IMR-90 (cell line): Measurements from ENCODE around the gene IMP3. TPM values are rescaled to one million over a fixed set of nuclear protein-coding genes. Genes with fewer than 3 reads are reported as not detected.

Experiments
- ATAC-seq: fragments of 200-7000 bp; cut with Tn5 transposase; 2 replicates; pipeline ENCODE4 v1.9.1; 2020; ENCODE audit warnings: low read depth, mild to moderate bottlenecking, moderate library complexity
- BruUV-seq: library from RNA; stranded (reverse); fragments of 400-500 nt; replicated peaks from 2 replicates; lab custom pipeline; 2021; lab: Mats Ljungman, UMichigan
- CTCF ChIA-PET: fragments of 300-600 bp; formaldehyde crosslinking; extraction: SDS; loops from one replicate; lab custom pipeline; 2021; ENCODE audit warnings: antibody characterized with exemption; lab: Yijun Ruan, JAX
- POLR2A ChIA-PET: fragments of 300-600 bp; sonication (Branson Sonifier 250); formaldehyde crosslinking; loops from one replicate; lab custom pipeline; 2022; ENCODE audit warnings: antibody characterized with exemption; ENCODE audit not compliant: unreplicated experiment; lab: Charles Lee
- DNase-seq: peaks from one replicate; pipeline ENCODE4 v3.0.0; 2013
- H2AFZ ChIP-seq: replicated peaks from 2 replicates; pipeline ENCODE3; 2013; ENCODE audit warnings: low read length, mild to moderate bottlenecking; ENCODE audit not compliant: poor library complexity
- H2AK5ac ChIP-seq: 2 replicates; pipeline ENCODE4 v1.6.1; 2013; ENCODE audit warnings: low read depth, low read length, inconsistent platforms
- H2AK9ac ChIP-seq: replicated peaks from 2 replicates; pipeline ENCODE3; 2013; ENCODE audit warnings: mild to moderate bottlenecking, low read depth, low read length, moderate library complexity; ENCODE audit not compliant: poor library complexity
- H2BK120ac ChIP-seq: 2 replicates; pipeline ENCODE4 v1.6.1; 2013; ENCODE audit warnings: low read depth, low read length, inconsistent platforms
- H2BK15ac ChIP-seq: 3 replicates; pipeline ENCODE4 v1.6.1; 2013; ENCODE audit warnings: low read depth, low read length, inconsistent platforms
- H2BK20ac ChIP-seq: 2 replicates; pipeline ENCODE4 v1.6.1; 2013; ENCODE audit warnings: low read depth, mild to moderate bottlenecking, inconsistent platforms, low read length, moderate library complexity
- H2BK5ac ChIP-seq: 2 replicates; pipeline ENCODE4 v1.6.1; 2013; ENCODE audit warnings: mild to moderate bottlenecking, low read depth, low read length, inconsistent platforms; ENCODE audit not compliant: poor library complexity, severe bottlenecking
- H3K14ac ChIP-seq: replicated peaks from 2 replicates; pipeline ENCODE4 v1.6.1; 2013; ENCODE audit warnings: low read depth, low read length, inconsistent platforms
- H3K18ac ChIP-seq: 2 replicates; pipeline ENCODE4 v1.6.1; 2013; ENCODE audit warnings: low read depth, low read length, control low read depth
- H3K23ac ChIP-seq: 2 replicates; pipeline ENCODE4 v1.6.1; 2013; ENCODE audit warnings: low read depth, low read length, inconsistent platforms
- H3K27ac ChIP-seq: 2 replicates; pipeline ENCODE4 v1.5.1; 2013; ENCODE audit warnings: mild to moderate bottlenecking, control low read depth, low read length; ENCODE audit not compliant: insufficient read depth
- H3K27me3 ChIP-seq: 2 replicates; pipeline ENCODE4 v1.6.1; 2013; ENCODE audit warnings: low read length; ENCODE audit not compliant: control insufficient read depth, insufficient read depth
- H3K36me3 ChIP-seq: 2 replicates; pipeline ENCODE4 v1.6.1; 2013; ENCODE audit warnings: low read length, mixed read lengths; ENCODE audit not compliant: control insufficient read depth, insufficient read depth
- H3K4ac ChIP-seq: 2 replicates; pipeline ENCODE4 v1.6.1; 2013; ENCODE audit warnings: low read depth, low read length, inconsistent platforms
- H3K4me1 ChIP-seq: 2 replicates; pipeline ENCODE4 v1.6.1; 2013; ENCODE audit warnings: low read length, mixed read lengths; ENCODE audit not compliant: control insufficient read depth, insufficient read depth
- H3K4me2 ChIP-seq: 2 replicates; pipeline ENCODE4 v1.6.1; 2013; ENCODE audit warnings: low read depth, mild to moderate bottlenecking, control low read depth, low read length, moderate library complexity
- H3K4me3 ChIP-seq: 2 replicates; pipeline ENCODE4 v1.5.1; 2013; ENCODE audit warnings: low read depth, mild to moderate bottlenecking, control low read depth, low read length, moderate library complexity; ENCODE audit not compliant: insufficient read depth
- H3K56ac ChIP-seq: 2 replicates; pipeline ENCODE4 v1.6.1; 2013; ENCODE audit warnings: low read length, inconsistent platforms; ENCODE audit not compliant: insufficient read depth; ENCODE audit errors: extremely low read depth
- H3K79me1 ChIP-seq, 2 experiments: 2 replicates each; pipeline ENCODE4 v1.6.1; 2013; ENCODE audit warnings: low read length in 2 of 2, inconsistent platforms in 1 of 2, low read depth in 1 of 2
- H3K9ac ChIP-seq: 2 replicates; pipeline ENCODE4 v1.6.1; 2013; ENCODE audit warnings: low read depth, low read length, control low read depth
- H3K9me1 ChIP-seq: 2 replicates; pipeline ENCODE4 v1.6.1; 2013; ENCODE audit warnings: low read length, inconsistent platforms; ENCODE audit not compliant: insufficient read depth
- H3K9me3 ChIP-seq: 2 replicates; pipeline ENCODE4 v1.6.1; 2013; ENCODE audit warnings: low read length; ENCODE audit not compliant: control insufficient read depth, insufficient read depth
- H4K20me1 ChIP-seq: 2 replicates; pipeline ENCODE4 v1.6.1; 2013; ENCODE audit warnings: low read length, inconsistent platforms; ENCODE audit not compliant: insufficient read depth
- H4K5ac ChIP-seq: 2 replicates; pipeline ENCODE4 v1.6.1; 2013; ENCODE audit warnings: mild to moderate bottlenecking, low read depth, low read length, control low read depth
- H4K8ac ChIP-seq, 2 experiments: 2 replicates each; pipeline ENCODE4 v1.6.1; 2013; ENCODE audit warnings: low read depth in 2 of 2, low read length in 2 of 2, control low read depth in 1 of 2, inconsistent platforms in 1 of 2
- H4K91ac ChIP-seq: 2 replicates; pipeline ENCODE4 v1.6.1; 2013; ENCODE audit warnings: low read depth, low read length, inconsistent platforms; ENCODE audit not compliant: insufficient read depth
- MAZ ChIP-seq: IDR thresholded peaks from 2 replicates; pipeline ENCODE4 v1.6.1; 2012; ENCODE audit warnings: low read depth, mild to moderate bottlenecking, low read length, improper control_type of control experiment, moderate library complexity, borderline replicate concordance
- POLR2A ChIP-seq: IDR thresholded peaks from 2 replicates; pipeline ENCODE4 v1.6.1; 2012; ENCODE audit warnings: mild to moderate bottlenecking, low read depth, low read length
- RFX5 ChIP-seq: IDR thresholded peaks from 2 replicates; pipeline ENCODE4 v1.8.0; 2012; ENCODE audit warnings: low read depth, mild to moderate bottlenecking, low read length, moderate library complexity
- dilution Hi-C: fragments of 300-500 bp; cut with HindIII; formaldehyde crosslinking; loops from one replicate; pipeline ENCODE4 v1.14.3; 2018; ENCODE audit warnings: low sequenced_read_pairs; ENCODE audit not compliant: unreplicated experiment
- in situ Hi-C: fragments of 300-500 bp; cut with MboI; formaldehyde crosslinking; loops from 3 replicates; pipeline ENCODE4 v1.14.3; 2019; ENCODE audit warnings: low sequenced_read_pairs, inconsistent platforms, mixed read lengths
- intact Hi-C: fragments of 100-400 bp; cut with micrococcal nuclease; formaldehyde crosslinking; loops from 2 replicates; pipeline ENCODE4 v1.10.0; 2022
- polyA plus RNA-seq, 3 experiments: library from polyadenylated mRNA; depleted of rRNA; stranded (reverse); fragments of >200 nt; gene quantifications; 2 replicates each; pipeline ENCODE4 v1.2.3, GENCODE V29; 2012; ENCODE audit warnings: low replicate concordance in 1 of 3
- total RNA-seq: library from RNA; depleted of rRNA; stranded (reverse); fragments of >200 nt; gene quantifications from 2 replicates; pipeline ENCODE4 v1.2.3, GENCODE V29; 2012
- TF ChIP-seq, protein P1 (sequence below): conservative IDR thresholded peaks from 2 replicates; pipeline ENCODE4 v1.5.1; 2012; ENCODE audit warnings: mild to moderate bottlenecking, low read depth, low read length, improper control_type of control experiment

IMP3 gene
- total and polyA plus RNA-seq, 2 of the 4 experiments (the other 2 are of a cell fraction) = 42.1 to 59.3 TPM

DNA sequence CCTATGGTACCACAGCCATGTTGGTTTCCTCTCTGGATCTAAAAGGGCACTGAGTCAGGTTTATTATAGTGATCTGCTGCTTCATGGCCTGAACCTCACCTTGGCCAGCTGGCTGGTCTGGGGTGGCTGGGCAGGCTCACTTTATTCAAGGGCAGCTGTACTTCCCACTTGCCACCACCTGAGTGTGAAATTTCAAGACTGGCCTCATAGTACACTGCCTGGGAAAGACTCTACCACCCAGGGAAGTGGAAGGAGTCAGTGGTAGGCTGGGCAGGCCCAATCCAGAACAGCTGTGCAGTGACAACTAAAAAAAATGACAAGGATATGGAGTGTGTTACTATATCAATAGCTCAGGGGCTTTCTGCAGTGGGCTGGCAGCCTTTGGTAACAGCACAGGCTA lies 23.3 kb downstream of the IMP3 start:
- Histone ChIP-seq H3K4ac (no peak overlapping the region), H3K23ac (no peak overlapping the region), H3K27ac (no peak overlapping the region), H3K27me3 (no peaks in the 10 kb centered on the region), H2AK9ac (no peak overlapping the region), H2BK15ac (no peak overlapping the region), H3K36me3 (peaks cover 45% of the 10 kb centered on the region), H3K79me1 (peaks cover 14 to 21% of the 10 kb centered on the region in 2 experiments; a peak in 3 of 4 replicates), H4K91ac (no peak overlapping the region), H3K9me3 (no peaks in the 10 kb centered on the region), H2AFZ (no peak overlapping the region), H2BK20ac (no peak overlapping the region), H2BK5ac (no peak overlapping the region), H3K4me3 (no peak overlapping the region), H2AK5ac (no peak overlapping the region), H4K5ac (no peak overlapping the region), H4K20me1 (peaks cover 7% of the 10 kb centered on the region; the same call in 1 of the 2 replicates), H3K9me1 (peaks cover 4% of the 10 kb centered on the region; the same call in 1 of the 2 replicates), H3K56ac (no peak overlapping the region), H4K8ac (no peak overlapping the region), H3K14ac (no peak overlapping the region), H3K9ac (no peak overlapping the region), H3K4me2 (no peak overlapping the region), H3K4me1 (peaks cover 9% of the 10 kb centered on the region), H3K18ac (no peak overlapping the region), H2BK120ac (no peak overlapping the region)
- no peak for TF ChIP-seq RFX5
- TF ChIP-seq POLR2A = no peak
- TF ChIP-seq MAZ = no peak
- TF ChIP-seq, protein P1, sequence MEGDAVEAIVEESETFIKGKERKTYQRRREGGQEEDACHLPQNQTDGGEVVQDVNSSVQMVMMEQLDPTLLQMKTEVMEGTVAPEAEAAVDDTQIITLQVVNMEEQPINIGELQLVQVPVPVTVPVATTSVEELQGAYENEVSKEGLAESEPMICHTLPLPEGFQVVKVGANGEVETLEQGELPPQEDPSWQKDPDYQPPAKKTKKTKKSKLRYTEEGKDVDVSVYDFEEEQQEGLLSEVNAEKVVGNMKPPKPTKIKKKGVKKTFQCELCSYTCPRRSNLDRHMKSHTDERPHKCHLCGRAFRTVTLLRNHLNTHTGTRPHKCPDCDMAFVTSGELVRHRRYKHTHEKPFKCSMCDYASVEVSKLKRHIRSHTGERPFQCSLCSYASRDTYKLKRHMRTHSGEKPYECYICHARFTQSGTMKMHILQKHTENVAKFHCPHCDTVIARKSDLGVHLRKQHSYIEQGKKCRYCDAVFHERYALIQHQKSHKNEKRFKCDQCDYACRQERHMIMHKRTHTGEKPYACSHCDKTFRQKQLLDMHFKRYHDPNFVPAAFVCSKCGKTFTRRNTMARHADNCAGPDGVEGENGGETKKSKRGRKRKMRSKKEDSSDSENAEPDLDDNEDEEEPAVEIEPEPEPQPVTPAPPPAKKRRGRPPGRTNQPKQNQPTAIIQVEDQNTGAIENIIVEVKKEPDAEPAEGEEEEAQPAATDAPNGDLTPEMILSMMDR = no peak
- DNase-seq (no peak), ATAC-seq (no peak)
- in situ Hi-C loops = no loop called here
- dilution Hi-C loops = no loop called here
- no TSS peak for BruUV-seq
- ChIA-PET CTCF (no interaction called here), POLR2A (no interaction called here)
- intact Hi-C loops = no loop called here
